NCI-H2227 (cell line): ENCODE measurements around the gene OR2A5.
"Not testable (repeated sequence)": the region's sequence is repeated elsewhere in the genome, so short reads cannot be mapped to it uniquely, and the experiment has no call there.

Source experiments
- DNase-seq: peaks from one replicate; lab custom pipeline; 2025; ENCODE audit not compliant: unreplicated experiment; lab: John Stamatoyannopoulos, UW

Gene OR2A5

GRCh38 chr7:144032985-144033709 lies 15.6 kb upstream of the OR2A5 start:
- no peak for DNase-seq

- DNase-seq, result no peak
Measured at GRCh38 chr7:144035385-144035784, 13.4 kb upstream of the OR2A5 start.

GRCh38 chr7:144036302-144036885 lies 12.4 kb upstream of the OR2A5 start:
- no peak for DNase-seq

GRCh38 chr7:144037414-144038035 lies 11.2 kb upstream of the OR2A5 start:
- DNase-seq, result no peak

- DNase-seq, result no peak
Measured at GRCh38 chr7:144038887-144039286, 9.9 kb upstream of the OR2A5 start.

GRCh38 chr7:144049491-144049890 lies 743 bp downstream of the OR2A5 start:
- no peak for DNase-seq

GRCh38 chr7:144050093-144050492 lies 1.3 kb downstream of the OR2A5 start:
- DNase-seq, result no peak

GRCh38 chr7:144050884-144051283 lies 2.1 kb downstream of the OR2A5 start:
- not testable (repeated sequence) for DNase-seq

- DNase-seq, result no peak
Measured at GRCh38 chr7:144057954-144058353, 9.2 kb downstream of the OR2A5 start.

- DNase-seq, result no peak
Measured at GRCh38 chr7:144063710-144064109, 15.0 kb downstream of the OR2A5 start.

- DNase-seq, result no peak
Measured at GRCh38 chr7:144069511-144069910, 20.8 kb downstream of the OR2A5 start, which contains the start of gene OR2A25. OR2A25 (plus strand) TSS chr7:144069811; CDS start chr7:144074220, 4,409 bp downstream.

- DNase-seq, result no peak
Measured at GRCh38 chr7:144069953-144070352, 21.2 kb downstream of the OR2A5 start.

GRCh38 chr7:144074374-144074773 lies 25.6 kb downstream of the OR2A5 start:
- DNase-seq, result no peak

GRCh38 chr7:144085978-144086377 lies 37.2 kb downstream of the OR2A5 start, which contains the start of gene OR2A12:
OR2A12 (plus strand) TSS chr7:144086278; CDS start chr7:144095108, 8,830 bp downstream.
- no peak for DNase-seq

GRCh38 chr7:144086730-144087129 lies 38.0 kb downstream of the OR2A5 start:
- DNase-seq, result no peak

- DNase-seq, result no peak
Measured at GRCh38 chr7:144087230-144087629, 38.5 kb downstream of the OR2A5 start.

- DNase-seq, result no peak
Measured at GRCh38 chr7:144090667-144091066, 41.9 kb downstream of the OR2A5 start.

- no peak for DNase-seq
Measured at GRCh38 chr7:144098776-144099175, 50.0 kb downstream of the OR2A5 start.

- DNase-seq, result no peak
Measured at GRCh38 chr7:144100607-144101006, 51.9 kb downstream of the OR2A5 start.

- DNase-seq, result no peak
Measured at GRCh38 chr7:144102041-144102440, 53.3 kb downstream of the OR2A5 start.

- no peak for DNase-seq
Measured at GRCh38 chr7:144105211-144105610, 56.5 kb downstream of the OR2A5 start.
